ENCODE results near the gene MYH11.
"Not testable (repeated sequence)": the region's sequence is repeated elsewhere in the genome, so short reads cannot be mapped to it uniquely, and the experiment has no call there.

Gene MYH11

DNA sequence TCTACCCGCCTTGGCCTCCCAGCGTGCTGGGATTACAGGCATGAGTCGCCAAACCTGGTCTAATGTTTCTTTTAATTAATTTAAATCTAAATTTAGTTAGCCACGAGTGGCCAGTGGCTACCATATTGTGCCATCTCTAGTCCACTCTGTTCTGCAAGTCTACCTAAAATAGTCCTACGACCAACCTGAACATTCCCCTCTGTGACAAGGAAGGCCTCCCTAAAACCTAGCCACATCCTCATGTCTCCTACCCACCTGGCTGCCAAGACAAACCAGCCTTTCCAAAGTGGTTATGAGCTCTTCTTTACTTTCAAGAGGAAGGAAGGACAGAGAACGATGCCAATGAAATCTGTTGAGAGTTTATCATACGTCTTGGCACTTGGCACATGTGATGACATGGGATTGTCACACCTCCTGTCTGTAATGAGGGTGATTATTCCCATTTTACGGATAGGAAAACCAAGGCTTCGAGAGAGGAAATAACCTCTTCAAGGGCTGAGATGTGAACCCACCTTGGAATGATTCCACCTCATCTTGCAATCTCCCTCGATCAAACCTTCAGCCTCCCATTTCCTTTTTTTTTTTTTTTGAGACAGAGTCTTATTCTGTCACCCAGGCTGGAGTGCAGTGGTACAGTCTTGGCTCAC is 19.7 kb downstream of the MYH11 start:
- DNase-seq, result no peak

- DNase-seq, result no peak
These were observed 20.8 kb downstream of the MYH11 start for GRCh38 chr16:15836074-15836473.

- DNase-seq, result no peak
These were observed 21.5 kb downstream of the MYH11 start for GRCh38 chr16:15835136-15835878.

GRCh38 chr16:15834502-15834901 is 22.3 kb downstream of the MYH11 start:
- no peak for DNase-seq

GRCh38 chr16:15833541-15833940 is 23.3 kb downstream of the MYH11 start:
- DNase-seq, result no peak

- DNase-seq, result no peak
These were observed 24.6 kb downstream of the MYH11 start for GRCh38 chr16:15832241-15832640.

DNA sequence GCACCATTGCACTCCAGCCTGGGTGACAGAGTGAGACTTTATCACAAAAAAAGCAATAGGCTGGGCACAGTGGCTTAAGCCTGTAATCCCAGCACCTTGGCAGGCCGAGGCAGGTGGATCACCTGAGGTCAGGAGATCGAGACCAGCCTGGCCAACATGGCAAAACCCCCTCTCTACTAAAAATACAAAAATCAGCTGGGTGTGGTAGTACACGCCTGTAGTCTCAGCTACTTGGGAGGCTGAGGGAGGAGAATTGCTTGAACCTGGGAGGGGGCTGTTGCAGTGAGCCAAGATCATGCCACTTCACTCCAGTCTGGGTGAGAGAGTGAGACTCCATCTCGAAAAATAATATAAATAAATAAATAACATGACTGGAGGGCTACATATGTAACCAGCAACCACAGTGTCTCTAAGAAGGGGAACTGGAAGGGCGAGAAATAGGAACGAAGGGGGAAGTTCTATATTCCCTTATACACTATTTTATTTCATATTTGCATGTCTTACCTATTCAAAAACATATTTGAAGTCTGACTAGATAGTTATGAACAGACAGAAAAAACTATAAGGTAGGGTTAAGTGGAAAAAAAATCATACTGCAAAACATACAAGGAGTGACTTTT is 25.9 kb downstream of the MYH11 start:
- DNase-seq, result no peak

DNA sequence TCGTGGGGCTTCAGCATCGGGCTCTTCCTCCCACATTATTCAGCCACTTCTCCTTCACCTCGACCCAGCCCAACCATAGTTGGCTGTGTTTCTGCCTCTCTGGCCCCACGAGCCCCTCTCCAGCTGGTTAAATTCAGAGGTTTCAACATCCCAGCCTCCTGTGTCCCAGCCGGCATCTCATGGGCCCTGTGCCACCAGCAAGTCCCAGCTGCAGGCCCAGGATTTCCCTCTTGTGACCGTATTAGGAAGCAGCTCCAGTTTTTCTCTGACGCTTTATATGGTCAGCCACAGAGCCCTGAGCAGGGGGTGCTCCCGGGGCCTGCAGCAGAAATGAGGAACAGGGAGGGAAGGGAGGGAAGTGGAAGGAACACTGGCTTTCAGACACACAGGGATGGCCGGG is 27.4 kb downstream of the MYH11 start:
- DNase-seq, result no peak

DNA sequence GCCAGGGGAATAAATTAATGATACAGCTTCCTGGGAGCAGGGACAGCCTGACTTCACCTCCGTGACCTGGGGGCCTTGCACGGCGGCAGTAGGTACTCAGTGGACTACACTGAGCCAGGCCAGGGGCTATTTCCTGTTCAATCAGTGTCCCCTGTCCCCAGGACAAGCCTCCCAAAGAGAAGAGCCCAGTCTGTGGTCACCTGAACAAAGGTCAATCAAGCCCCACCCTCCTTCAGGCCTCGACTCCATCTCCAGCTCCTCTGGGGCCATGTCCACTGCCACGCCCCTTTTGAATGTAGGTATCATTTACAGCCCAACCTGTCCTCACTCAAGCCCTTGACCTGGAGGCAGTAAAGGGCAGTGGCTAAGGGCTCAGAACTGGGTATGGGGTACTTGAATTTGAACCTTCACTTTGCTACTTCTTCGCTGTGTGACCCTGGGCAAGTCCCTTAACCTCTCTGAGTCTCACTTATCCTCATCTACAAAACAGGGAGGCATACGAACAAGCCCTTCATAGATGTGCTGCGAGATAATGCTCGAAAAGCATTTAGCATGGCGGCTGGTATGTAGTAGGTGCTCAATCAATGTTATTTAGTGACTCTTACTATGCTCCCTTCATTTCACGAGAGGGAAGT is 29.0 kb downstream of the MYH11 start:
- DNase-seq, result no peak

DNA sequence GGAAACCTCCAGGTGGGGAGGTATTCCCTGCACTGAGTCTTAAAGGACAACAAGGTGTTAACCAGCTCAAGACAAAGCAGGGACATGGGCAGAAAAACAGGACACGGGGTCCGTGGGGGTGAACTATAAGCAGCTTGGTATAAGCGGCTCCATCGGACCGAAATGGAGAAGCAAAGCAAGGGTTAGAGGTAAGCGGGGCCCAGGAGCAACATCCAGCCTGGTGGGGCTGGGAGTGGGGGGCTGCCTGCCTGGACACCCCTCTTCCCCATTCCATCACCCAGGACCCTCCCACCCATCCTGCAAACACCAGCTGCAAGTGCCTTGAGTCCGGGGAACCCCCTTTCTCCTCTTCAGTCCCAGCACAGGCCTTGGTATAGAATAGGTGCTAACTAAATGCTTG is 29.5 kb downstream of the MYH11 start:
- DNase-seq, result no peak

DNA sequence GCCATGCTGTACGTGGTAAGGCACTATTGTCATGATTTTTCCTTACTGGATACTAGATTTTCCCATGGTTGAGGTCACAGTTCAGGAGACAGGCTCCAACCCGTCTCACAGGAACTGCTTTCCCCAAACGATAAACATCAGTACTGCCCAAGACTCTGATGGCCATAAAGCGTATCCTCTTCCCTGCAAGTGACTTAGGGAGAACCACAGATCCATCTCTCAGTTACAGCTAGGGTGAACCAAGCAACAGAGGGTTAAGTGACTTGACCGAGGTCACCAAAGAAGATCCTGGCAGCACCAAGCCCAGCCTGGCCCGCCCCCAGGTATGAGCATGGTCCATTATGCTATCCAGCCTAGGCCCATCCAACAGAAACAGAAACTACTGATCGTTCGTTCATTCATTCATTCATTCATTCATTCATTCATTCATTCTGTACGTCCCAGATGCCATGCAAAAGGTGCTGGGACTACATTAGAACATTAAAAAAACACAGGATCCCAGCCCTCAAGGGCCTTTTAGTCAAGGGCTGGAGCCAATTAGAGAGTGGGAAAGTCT is 31.0 kb downstream of the MYH11 start:
- no peak for DNase-seq

- no peak for DNase-seq
These were observed 33.9 kb downstream of the MYH11 start for GRCh38 chr16:15822957-15823356.

DNA sequence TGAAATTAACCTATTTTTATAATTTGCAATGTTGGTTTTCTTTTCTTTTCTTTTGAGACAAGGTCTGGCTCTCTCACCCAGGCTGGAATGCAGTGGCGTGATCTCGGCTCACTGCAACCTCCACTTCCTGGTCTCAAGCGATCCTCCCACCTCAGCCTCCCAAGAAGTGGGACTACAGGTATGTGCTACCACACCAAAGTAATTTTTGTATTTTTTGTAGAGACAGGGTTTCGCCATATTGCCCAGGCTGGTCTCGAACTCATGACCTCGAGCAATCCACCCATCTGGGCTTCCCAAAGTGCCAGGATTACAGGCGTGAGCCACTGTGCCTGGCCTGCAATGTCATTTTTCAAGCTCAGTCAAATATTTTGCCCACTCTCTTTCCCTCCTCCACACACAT is 36.0 kb downstream of the MYH11 start:
- no peak for DNase-seq

GRCh38 chr16:15819046-15819445 is 37.8 kb downstream of the MYH11 start:
- no peak for DNase-seq

- no peak for DNase-seq
These were observed 39.4 kb downstream of the MYH11 start for GRCh38 chr16:15817446-15817845.

- DNase-seq, result no peak
These were observed 40.6 kb downstream of the MYH11 start for GRCh38 chr16:15816228-15816627.

- not testable (repeated sequence) for DNase-seq
These were observed 44.5 kb downstream of the MYH11 start for GRCh38 chr16:15812401-15812750.

DNA sequence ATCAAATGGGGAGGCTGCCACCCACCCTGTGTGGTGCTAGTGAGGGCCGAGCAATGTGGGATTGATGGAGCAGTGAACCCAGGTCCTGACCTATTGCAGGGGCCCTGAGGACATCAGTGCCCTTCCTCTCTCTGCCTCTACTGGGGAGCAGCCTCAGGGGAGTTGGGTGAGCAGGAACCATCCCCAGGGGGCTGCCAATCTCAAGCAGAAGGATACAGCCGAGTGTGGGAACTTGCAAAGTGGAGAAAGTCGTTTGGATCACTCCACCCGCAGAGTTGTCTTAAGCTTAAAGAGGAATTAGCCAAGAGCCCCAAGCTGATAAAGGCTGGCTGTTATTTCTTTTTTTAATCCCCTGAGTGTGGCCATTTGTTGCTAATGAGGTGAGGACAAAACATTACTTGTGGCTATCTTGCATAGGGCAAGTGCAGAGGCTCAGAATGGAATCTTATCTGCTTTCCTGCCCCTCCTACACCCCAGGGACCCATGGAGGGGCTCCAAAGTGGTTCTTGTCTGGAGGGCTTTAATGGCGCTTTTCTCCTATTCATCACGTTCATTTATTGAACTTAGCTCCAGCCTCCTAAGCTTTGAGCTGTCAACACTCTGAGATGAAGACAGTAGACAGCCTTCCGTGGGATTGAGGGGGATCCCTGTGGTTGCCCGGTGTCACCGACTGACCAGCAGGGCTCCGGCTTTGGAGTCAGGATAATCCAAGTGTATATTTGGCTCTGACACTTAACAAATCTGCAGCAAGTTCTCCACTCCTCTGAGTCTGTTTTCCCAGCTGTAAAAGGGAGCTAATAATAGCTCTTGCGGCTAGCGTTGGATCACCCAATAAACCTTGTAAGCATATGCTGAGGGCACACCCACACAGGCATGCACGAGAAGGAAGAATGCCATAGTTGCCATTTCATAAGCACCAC is 45.1 kb downstream of the MYH11 start:
- DNase-seq, result no peak

DNA sequence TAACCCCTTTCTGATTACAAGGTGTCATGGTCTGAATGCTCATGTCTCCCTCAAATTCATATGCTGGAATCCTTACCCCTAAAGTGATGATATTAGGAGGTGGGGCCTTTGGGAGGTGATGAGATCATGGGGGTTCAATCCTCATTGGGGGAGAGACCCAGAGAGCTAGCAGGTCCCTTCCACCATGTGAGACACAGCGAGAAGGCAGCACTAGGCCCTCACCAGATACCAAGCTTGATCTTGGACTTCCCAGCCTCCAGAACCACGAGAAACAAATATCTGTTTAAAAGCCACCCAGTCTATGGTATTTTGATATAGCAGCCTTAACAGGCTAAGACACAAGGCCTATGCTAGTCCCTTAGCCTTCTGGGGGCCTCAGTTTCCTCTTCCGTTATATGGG is 45.9 kb downstream of the MYH11 start:
- DNase-seq, result no peak

DNA sequence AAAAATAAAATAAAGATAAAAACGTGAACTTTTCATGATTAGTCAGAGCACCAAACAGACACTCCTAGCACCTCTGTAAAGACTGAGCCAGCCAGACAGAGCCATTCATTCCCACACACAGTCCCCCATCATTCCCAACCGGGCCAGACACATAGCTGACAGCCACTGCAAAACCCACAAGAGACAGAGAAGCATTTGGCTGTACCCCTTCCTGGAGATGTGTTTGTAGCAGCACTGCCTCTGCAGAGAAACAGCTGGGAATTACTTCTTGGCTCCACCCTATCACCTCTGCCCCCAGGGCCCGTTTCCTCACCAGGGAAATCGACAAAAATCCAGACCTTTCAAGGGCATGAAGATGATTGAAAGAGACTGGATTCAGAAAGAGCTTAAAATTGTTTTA is 46.4 kb downstream of the MYH11 start:
- DNase-seq, result no peak

DNA sequence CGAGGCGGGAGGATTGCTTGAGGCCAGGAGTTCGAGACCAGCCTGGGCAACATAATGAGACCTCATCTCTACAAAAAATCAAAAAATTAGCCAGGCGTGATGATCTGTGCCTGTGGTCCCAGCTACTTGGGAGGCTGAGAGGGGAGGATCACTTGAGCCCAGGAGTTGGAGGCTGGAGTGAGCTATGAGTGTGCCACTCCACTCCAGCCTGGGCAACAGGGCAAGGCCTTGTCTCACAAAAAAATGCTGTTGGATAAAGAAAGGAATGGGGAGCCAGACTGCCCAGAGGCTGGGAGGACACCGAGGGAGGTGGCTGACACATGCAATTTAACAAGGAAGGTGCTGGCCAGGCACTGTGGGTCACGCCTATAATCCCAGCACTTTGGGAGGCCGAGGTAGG is 47.5 kb downstream of the MYH11 start:
- not testable (repeated sequence) for DNase-seq

DNA sequence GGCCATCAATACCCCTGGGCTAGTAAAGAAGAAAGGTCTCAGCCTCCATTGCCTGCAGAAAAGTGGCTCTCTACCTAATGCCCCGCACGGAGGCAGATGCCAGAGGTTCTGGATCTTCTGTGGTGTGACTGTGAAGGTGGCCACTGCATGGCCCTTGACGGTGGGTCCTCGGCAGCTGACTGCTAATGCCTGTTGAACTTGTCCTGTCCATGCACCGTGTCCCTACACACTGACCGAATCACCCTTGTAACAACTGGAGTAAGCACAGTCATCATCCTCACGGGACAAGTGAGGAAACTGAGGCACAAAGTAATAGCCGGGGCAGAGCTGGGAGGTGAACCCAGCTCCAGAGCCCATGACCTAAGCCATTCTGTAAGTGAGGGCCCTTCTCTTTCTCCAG is 48.8 kb downstream of the MYH11 start:
- no peak for DNase-seq

DNA sequence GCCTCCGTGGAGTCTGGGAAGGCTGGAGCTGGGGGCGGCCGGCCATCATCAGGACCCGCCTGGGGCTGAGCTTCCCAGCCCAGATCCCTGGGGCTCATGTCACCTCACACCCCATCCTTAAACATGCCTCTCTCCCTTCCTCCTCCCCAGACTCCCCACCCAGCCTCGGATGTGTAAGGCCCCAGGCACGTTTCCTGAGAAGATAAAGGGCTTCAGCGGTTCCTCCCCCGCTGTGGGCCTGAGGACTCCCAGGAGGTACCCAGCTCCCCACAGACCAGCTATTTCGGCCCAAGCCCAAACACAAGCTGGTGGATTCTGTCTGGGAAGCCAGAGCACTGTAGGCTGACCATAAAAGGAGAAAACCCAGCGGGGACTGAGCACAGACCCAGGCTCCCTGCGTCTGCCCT is 49.2 kb downstream of the MYH11 start:
- no peak for DNase-seq

All from CD4-positive, alpha-beta T cell treated with Interleukin-10 for 1 hour (primary cell).